NCI-H1092 (cell line): ENCODE data around the gene POGK.
A peak's percentile ranks its signal among the peaks of the same experiment; 100 is the strongest.
"Not testable (repeated sequence)": the region's sequence is repeated elsewhere in the genome, so short reads cannot be mapped to it uniquely, and the experiment has no call there.

Source experiments
- DNase-seq: peaks from one replicate; lab custom pipeline; 2025; lab: John Stamatoyannopoulos, UW

Gene POGK

GRCh38 chr1:166838766-166839599 lies at the start of gene POGK:
Gene POGK, plus strand, starts transcription at chr1:166839475. Its CDS starts 1,482 bp downstream, at chr1:166840957.
- peak; percentile 84 for DNase-seq

GRCh38 chr1:166796620-166797236 lies 42.5 kb upstream of the POGK start:
- no peak for DNase-seq

DNA sequence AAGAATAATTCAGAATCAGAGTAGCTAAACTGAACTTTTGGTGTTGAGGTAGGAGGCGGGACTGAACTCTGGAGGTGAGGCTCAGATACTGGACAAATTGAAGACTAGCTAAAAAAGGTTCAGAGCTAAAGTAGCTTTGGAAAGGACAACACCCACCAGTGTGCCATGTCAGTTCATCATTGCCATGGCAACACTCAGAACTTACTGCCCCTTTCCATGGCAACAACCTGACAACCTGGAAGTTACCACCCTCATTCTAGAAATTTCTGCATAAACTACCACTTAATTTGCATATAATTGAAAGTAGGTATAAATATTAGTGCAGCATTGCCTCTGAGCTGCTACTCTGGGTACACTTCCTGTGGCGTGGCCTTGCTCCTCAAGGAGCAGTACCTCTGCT lies 30.3 kb upstream of the POGK start:
- DNase-seq = no peak

GRCh38 chr1:166811691-166812090 lies 27.6 kb upstream of the POGK start:
- no peak for DNase-seq

DNA sequence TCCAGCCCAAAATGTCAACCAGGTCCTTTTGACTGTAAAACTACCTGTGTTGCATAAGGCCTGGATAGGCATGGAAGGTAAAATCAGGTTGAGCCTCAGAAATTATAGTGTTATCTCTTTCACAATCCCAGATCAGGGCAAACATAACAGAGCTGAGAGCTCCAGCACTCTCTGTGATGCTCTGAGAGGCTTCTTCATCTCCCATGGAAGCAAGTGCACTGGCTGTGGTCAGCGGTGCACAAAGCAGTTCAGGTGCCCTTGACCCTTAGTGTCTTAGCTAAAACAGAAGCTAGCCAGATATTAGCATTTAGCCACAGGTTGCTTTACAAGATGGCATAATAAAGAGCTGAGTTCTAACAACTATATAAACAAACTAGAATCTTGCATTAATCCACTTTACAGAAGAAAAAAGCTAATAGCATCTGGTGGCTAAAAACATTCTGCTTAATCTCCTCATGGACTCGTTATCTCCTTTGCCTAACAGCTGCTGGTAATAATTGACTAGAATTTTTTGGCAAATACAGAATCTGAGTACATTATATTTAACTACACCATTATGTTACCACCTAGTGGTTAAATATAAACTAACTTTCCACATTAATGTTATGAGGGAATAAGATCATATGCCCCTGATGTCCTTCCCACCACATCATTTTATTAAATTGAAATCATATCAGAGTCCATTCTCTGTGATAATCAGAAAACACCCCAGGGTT lies 25.6 kb upstream of the POGK start:
- no peak for DNase-seq

GRCh38 chr1:166814611-166815010 lies 24.7 kb upstream of the POGK start:
- no peak for DNase-seq

DNA sequence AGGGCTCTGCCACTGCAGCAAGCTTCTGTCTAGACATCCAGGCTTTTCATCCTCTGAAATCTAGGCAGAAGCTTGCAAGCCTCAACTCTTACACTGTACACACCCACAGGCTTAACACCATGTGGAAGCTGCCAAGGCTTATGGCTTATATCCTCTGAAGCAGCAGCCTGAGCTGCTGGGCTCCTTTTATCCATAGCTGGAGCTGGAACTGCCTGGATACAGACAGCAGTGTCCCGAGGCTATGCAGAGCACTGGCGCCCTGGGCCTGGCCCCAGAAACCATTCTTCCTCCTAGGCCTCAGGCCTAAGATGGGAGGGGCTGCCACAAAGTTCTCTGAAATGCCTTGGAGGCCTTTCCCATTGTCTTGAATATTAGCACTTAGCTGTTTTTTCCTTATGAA lies 19.3 kb upstream of the POGK start:
- DNase-seq = no peak

GRCh38 chr1:166822385-166822784 lies 16.9 kb upstream of the POGK start:
- DNase-seq = no peak

DNA sequence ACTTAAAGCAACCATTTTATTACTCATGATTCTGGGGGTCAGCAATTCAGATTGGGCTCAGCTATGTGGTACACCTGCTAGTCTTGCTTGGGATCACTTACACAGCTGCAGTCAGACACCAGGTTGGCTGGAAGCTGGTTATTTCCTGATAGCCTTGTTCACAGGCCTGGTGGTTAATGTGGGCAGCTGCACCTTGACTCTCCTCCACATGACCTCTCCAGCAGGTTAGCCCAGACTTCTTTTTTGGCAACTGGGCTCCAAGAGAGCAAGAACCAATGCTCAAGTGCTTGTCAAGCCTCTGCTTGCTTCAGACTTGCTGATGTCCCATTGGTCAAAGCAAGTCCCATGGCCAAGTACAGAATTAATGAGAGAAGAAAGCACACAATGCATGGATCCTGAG lies 11.8 kb upstream of the POGK start:
- DNase-seq = no peak

- DNase-seq = not testable (repeated sequence)
These were observed 9.5 kb upstream of the POGK start for GRCh38 chr1:166829762-166830161.

- no peak for DNase-seq
These were observed 2.5 kb upstream of the POGK start for GRCh38 chr1:166836733-166837132.

DNA sequence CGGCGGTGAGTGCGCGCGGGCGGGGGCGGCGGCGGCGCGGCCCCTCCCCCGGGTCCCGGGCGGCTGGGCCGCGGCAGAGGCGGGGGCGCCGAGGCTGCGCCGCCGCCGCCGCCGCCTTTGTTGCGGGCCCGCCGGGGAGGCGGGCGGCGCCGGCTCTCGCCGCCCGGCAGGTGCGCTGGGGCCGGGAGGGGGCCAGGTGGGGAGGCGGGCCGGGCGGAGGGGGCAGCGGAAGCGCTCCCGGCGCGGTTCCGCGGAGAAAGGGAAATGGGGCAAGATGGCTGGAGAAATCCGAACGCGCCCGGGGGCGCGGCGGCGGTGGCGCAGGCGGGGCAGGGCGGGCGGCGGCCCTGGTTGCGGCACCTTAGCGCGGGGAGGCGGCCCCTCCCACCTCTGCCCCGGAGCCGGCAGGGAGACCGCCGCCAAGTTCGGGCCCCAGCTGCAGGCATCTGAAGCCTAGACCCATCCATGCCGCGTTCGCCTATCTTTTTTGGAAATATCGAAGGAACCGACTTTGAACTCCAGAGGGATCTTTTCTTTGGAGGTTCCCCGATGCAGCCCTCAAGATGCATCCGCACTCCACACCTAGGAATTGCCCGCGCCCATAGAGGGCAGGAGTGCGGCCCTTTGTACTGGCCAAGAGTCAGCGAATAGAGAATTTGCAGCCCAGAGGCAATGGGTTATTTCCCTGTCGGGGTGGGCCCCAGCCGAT lies 479 bp downstream of the POGK start:
- DNase-seq = peak; percentile 23

- DNase-seq = no peak
These were observed 1.3 kb downstream of the POGK start for GRCh38 chr1:166840309-166841274.

DNA sequence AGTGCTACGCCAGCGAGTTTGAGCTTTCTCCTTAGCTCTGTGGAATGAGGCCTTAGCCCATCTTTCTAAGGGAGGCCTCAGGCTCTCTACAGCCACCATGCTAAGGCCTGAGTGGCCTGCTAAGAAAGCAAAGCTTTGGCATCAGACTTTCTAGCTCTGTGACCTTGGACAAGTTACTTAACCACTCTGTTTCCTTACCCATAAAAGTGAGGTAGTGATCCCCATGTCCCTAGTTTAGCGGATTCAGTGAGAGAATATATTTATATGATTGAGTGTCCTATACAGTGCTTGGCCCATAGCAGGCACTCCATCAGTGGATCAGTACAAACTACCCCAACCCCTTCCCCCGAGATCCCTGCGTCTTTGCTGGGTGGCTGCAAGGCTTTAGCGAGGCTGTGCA lies 4.0 kb downstream of the POGK start:
- no peak for DNase-seq

DNA sequence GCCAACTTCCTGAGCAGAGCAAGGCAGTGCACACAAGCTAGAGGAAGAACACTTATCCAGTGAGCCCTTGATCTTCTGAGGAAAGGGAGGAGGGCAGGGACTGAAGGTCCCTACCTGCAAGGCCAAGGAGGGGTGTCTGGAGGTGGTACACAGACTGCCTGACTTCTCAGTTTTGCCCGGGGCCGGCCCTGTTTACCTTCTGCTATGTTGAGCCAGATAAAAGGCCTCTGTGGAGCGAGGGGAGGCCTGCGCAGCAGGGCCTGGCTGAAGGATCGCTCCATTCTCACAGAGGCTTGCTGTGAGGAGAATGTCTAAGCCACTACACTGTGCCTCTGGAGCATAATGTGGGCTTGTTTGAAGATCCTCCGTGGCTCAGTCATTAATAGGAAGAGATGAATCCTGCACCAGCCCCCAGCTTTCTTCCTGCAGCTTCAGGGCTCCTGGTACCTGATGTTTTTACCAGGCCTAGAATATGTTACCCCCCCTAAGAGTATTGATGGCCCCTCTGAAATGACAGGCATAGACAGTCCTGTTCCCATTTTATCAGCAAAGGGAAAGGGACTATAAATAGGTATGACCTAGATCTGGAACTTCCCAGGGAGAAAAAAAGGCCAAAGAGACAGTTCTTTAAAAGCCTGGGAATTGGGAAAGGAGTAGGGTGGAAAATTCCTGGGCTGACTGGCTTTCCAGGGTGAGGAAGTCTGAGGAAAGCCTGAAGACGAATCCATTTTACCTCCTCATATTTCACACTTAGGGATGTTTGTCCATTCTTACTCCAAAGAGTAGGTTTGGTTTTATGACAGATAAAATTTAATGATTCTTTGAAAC lies 4.7 kb downstream of the POGK start:
- no peak for DNase-seq

DNA sequence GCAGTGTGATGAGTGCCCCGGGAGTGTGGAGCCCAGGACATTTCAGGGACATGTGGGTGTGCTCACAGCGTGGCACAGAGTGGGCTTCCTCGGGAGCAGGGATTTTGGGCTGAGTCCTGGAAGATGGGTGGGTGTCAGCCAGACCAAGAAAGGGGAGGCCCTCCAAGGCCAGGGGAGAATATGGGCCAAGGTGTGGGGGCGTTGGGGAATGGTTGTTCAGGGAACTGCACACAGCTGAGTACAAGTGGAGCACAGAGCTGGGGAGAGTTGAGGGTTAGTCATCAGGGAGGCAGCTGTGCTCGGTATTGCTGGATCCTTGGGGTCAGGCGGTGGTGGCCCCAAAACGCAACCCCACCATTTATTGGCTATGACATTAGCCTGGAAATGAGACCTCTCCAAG lies 5.5 kb downstream of the POGK start:
- no peak for DNase-seq

DNA sequence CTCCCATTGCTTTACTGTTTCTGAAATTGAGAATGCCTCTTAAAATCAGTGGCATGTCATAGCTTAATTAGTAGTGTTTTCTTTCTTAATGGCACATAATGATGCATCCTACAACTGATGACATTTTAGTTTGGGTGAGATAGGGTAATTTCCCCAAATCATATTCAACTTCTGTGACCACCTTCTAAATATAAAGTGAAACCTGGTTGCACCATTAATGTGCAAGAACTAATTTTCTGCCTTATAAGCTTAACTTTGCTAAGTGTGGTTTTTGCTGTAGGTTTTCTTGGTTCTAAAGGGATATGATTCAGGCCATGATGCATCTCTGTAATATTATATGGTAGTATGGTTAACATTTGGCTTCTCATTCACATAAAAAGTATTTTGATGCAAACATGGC lies 8.9 kb downstream of the POGK start:
- no peak for DNase-seq

GRCh38 chr1:166849135-166849534 lies 9.9 kb downstream of the POGK start:
- DNase-seq = no peak

DNA sequence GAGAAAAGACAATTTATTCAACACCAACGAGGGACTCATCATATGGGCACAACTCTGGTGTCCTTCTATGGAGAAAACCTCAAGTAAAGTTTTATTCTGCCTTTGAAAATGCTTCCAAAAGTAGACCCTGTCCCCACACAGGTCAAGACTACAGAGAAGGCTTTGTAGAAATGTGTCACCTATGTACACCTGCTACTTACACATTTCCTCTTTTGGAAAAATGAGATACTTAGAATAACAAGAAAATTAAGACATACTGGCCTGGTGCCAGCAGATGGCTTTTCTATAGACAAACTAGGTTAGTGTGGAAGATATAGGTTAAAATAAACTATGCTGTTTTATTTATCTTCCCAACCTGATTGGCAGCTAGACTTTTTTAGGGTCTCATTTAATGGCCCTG lies 13.6 kb downstream of the POGK start:
- DNase-seq = no peak

- no peak for DNase-seq
These were observed 16.3 kb downstream of the POGK start for GRCh38 chr1:166855558-166855957.
